ENCODE results near the gene PTPRO. TPM values are rescaled to one million over a fixed set of nuclear protein-coding genes. Genes with fewer than 3 reads are reported as not detected.
"Not testable (repeated sequence)": the region's sequence is repeated elsewhere in the genome, so short reads cannot be mapped to it uniquely, and the experiment has no call there.

Gene PTPRO
- total and polyA plus RNA-seq, 5 donors: 0.20 to 1.8 (median 1.4) TPM

DNA sequence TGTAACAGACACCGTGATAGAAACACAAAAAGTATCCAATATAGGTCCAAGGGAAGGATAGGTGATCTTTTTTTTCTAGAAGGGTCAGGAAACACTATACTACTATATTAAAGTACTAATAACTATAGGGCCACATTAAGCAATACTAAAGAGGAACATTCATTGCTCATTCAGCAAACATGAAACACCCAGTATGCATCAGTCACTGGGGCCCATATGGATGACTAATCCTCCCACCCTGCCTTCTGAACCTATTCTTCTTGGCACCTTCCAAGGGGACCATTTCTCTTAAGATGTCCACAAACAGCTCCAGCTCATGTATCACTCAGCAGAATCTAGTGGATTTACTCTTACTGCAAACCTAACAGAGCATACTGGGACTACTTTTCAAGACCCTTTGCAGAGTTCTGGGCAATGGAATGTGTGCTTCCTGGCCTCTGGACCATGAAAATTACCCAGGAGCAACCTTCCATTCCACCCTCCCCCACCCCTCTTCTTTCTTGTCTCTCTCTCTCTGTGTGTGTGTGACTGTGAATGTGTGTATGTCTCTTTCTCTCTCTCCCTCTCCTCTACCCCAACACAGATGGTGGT is 279.0 kb downstream of the PTPRO start:
- no peaks in the 10 kb centered on the region for H3K27me3 ChIP-seq (ENCODE audit: control insufficient read depth, insufficient read depth)
- 97% methylated on average over 1 of the region's 1 CpG for WGBS
- no peak for DNase-seq
- peaks cover 8% of the 10 kb centered on the region for H3K4me1 ChIP-seq (ENCODE audit: control insufficient read depth, insufficient read depth, low read length)
- intact Hi-C loops (cut with DNase I): no loop called here
- no peak overlapping the region for H3K27ac ChIP-seq (ENCODE audit: low read length)
- no peaks in the 10 kb centered on the region for H3K9me3 ChIP-seq (ENCODE audit: control insufficient read depth, low read length)
- ATAC-seq: no peak
- no peak overlapping the region for H3K4me3 ChIP-seq (ENCODE audit: low read length)

DNA sequence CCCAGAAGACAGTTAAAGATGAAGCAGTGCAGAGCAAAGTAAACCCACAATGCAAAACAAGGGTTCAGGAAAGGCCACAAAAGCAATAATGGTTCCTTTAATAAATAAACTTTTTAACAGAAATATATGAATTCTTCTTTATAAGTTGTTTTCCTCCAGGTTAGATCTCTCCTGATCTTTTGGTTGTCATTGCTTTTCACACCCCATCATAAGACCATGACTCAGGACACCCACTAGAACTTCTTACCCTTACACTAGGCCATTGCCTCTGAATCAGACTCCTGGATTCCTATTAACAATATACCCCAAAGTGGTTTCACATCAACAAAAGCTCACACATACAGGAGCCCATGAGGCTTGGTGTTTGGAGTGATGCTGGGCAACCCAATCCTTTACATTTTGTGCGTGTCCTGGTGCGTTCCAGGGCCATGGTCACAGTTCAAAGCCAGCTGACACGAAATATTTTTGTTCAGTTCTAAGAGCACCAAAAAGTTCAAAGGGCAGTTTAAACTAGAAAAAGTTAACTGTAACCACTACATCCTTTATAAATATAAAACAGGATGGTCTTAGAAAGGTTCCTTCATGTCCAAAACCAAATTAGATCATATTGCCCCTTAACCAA is 279.9 kb downstream of the PTPRO start:
- intact Hi-C loops (cut with DNase I): no loop called here
- DNase-seq: no peak
- Histone ChIP-seq H3K4me1 (ENCODE audit: control insufficient read depth, insufficient read depth, low read length) (peaks cover 8% of the 10 kb centered on the region), H3K9me3 (ENCODE audit: control insufficient read depth, low read length) (no peaks in the 10 kb centered on the region), H3K27ac (ENCODE audit: low read length) (no peak overlapping the region), H3K27me3 (ENCODE audit: control insufficient read depth, insufficient read depth) (no peaks in the 10 kb centered on the region), H3K4me3 (ENCODE audit: low read length) (no peak overlapping the region)
- no peak for ATAC-seq
- WGBS: 94% methylated on average over 3 of the region's 3 CpGs

DNA sequence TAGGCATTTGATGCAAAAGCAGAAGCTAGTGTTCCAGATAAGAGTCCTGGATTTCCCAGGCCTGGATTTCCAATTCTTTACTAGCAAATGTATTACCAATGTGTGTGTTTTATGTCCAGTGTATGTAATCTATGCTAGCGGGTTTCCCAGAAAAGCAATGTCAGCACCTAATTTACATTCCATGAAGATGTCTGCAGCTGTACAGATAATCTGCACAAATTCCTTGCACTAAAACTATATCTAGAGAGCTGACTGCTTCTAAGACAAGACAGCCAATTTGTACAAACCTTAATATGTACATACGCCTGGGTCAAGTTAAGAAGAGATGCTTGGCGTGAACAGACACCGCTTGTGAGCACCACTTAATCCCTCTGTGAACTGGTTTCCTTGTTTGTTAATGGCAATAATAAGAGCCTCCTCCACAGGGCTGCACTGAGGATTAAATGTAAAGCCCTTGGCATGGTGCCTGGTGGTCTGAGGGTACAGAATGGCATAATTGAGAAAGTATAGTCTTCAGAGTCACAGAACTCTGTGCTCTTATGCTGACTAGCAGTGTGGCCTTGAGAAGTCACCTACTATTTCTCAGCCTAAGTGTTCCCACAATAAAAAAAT is 281.3 kb downstream of the PTPRO start:
- DNase-seq (no peak), ATAC-seq (no peak)
- Histone ChIP-seq H3K4me1 (ENCODE audit: control insufficient read depth, insufficient read depth, low read length) (peaks cover 4% of the 10 kb centered on the region), H3K9me3 (ENCODE audit: control insufficient read depth, low read length) (no peaks in the 10 kb centered on the region), H3K27me3 (ENCODE audit: control insufficient read depth, insufficient read depth) (no peaks in the 10 kb centered on the region), H3K4me3 (ENCODE audit: low read length) (no peak overlapping the region), H3K27ac (ENCODE audit: low read length) (no peak overlapping the region)
- 84% methylated on average over 4 of the region's 4 CpGs for WGBS
- intact Hi-C loops (cut with DNase I): no loop called here

DNA sequence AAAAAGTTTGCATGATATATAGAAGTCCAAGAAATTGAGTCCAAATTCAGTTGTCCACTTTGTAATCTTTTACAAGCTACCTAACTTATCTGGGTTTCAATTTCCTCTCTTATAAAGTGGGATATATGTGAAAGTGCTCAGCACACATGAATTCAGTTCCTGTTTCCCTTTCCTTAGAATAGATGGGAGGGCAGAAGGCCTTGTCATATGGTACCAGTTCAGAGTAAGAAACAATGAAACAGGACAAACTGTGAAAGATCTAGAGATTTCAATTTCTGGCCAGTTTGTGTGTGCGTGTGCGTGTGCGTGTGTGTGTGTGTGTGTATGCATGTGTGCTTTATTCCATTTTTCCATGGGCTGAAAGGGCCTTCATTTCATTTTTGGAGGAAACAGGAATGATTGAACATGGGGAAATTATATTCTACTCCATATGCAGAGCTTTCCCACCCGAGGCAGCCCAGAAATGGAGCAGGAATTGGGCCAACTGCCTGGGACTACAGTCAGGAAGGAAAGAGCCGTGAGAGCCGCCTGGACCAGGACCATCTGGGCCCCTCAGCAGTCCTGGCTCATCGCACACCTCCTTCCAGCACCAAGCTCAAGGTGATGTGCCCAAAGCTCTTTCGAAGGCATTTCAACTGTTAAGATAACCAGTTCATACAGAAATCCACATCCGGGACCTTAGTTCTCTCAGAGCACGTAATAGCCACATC is 283.7 kb downstream of the PTPRO start:
- no peaks in the 10 kb centered on the region for H3K9me3 ChIP-seq (ENCODE audit: control insufficient read depth, low read length)
- no peak overlapping the region for H3K4me3 ChIP-seq (ENCODE audit: low read length)
- ATAC-seq: peak in 1 of 2 donors; percentile 20
- H3K27me3 ChIP-seq (ENCODE audit: control insufficient read depth, insufficient read depth): no peaks in the 10 kb centered on the region
- 74% methylated on average over 10 of the region's 10 CpGs for WGBS
- H3K27ac ChIP-seq (ENCODE audit: low read length): no peak overlapping the region
- intact Hi-C loops (cut with DNase I): no loop called here
- no peaks in the 10 kb centered on the region for H3K4me1 ChIP-seq (ENCODE audit: control insufficient read depth, insufficient read depth, low read length)
- DNase-seq: no peak

DNA sequence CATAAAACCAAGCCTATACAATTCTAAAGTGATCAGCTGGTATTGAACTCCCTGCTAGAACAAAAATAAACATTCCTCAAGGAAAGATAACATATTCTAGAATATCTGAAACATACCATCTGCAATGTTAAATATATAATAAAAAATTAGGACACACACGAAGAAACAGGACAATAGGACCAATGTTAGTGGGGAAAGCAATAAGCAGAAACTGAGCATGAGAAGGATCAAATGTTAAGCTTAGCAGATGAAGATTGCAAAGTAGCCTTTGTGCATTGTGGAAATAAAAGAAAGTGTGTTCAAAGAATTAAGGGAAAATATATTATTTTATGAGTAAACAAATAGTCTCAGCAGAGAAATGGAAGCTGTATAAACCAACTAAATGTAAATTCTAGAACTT is 286.1 kb downstream of the PTPRO start:
- H3K27me3 ChIP-seq (ENCODE audit: control insufficient read depth, insufficient read depth): no peaks in the 10 kb centered on the region
- no peaks in the 10 kb centered on the region for H3K9me3 ChIP-seq (ENCODE audit: control insufficient read depth, low read length)
- H3K27ac ChIP-seq (ENCODE audit: low read length): no peak overlapping the region
- WGBS: 74% methylated on average over 1 of the region's 1 CpG
- H3K4me1 ChIP-seq (ENCODE audit: control insufficient read depth, insufficient read depth, low read length): no peaks in the 10 kb centered on the region
- no peak for ATAC-seq
- H3K4me3 ChIP-seq (ENCODE audit: low read length): no peak overlapping the region
- intact Hi-C loops (cut with DNase I): no loop called here
- DNase-seq: no peak

DNA sequence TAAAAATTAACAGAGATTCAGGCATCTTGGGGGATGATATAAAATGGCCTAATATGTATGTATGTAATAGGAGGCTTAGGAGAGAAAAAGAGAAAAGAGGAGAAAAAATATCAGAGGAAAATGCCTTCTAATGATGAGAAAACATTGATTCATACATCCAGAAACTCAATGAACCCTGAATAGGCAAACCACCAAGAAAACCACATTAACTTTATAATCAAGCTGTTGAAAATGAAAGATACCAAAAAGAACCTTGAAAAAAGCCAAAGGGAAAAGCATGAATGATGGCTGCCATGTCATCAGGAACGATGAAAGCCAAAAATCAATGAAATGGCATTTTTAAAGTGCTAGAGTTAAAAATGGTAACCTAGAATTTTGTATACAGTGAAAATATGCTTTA is 286.6 kb downstream of the PTPRO start:
- Histone ChIP-seq H3K27me3 (ENCODE audit: control insufficient read depth, insufficient read depth) (no peaks in the 10 kb centered on the region), H3K4me3 (ENCODE audit: low read length) (no peak overlapping the region), H3K9me3 (ENCODE audit: control insufficient read depth, low read length) (no peaks in the 10 kb centered on the region), H3K27ac (ENCODE audit: low read length) (no peak overlapping the region), H3K4me1 (ENCODE audit: control insufficient read depth, insufficient read depth, low read length) (no peaks in the 10 kb centered on the region)
- 83% methylated on average over 1 of the region's 1 CpG for WGBS
- no peak for ATAC-seq
- intact Hi-C loops (cut with DNase I): no loop called here
- DNase-seq: no peak

DNA sequence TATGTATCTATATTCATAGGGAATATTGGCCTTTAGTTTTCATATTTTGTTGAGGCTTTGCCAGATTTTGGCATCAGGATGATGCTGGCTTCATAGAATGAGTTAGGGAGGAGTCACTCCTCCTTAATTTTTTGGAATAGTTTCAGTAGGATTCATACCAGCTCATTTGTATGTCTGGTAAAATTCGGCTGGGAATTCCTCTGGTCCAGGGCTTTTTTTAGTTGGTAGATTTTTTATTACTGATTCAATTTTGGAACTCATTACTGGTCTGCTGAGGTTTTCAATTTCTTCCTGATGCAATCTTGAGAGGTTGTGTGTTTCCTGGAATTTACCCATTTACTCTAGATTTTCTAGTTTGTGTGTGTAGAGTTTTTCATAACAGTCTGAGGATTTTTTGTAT is 291.7 kb downstream of the PTPRO start:
- 64% methylated on average over 1 of the region's 1 CpG for WGBS

DNA sequence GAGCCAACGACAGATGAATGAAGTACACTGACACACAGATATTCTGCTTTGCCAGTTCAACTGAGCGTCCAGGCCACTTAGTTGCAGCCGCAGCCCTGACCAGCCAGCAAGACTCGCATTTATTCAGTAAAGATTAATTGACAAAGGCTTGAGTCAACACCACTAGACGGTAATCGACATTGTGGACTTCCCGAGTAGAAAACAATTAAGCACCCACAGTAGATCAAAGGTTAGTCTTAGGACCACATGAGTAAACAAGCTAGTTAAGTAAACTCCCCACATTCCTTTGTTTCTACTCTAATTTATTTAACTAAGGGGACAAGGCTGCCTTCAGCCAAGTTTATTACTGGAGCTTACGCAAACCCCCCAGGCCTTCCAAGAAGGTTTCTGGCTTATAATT is 294.2 kb downstream of the PTPRO start:
- DNase-seq; ATAC-seq; H3K27me3 ChIP-seq (ENCODE audit: control insufficient read depth, insufficient read depth); H3K9me3 ChIP-seq (ENCODE audit: control insufficient read depth, low read length); H3K4me3 ChIP-seq (ENCODE audit: low read length); H3K4me1 ChIP-seq (ENCODE audit: control insufficient read depth, insufficient read depth, low read length); H3K27ac ChIP-seq (ENCODE audit: low read length); intact Hi-C loops (cut with DNase I): not testable (repeated sequence)
- WGBS: 96% methylated on average over 8 of the region's 8 CpGs

More for the DNA sequence above, 291.7 kb downstream of the PTPRO start:
- intact Hi-C loops (cut with DNase I): no loop called here
- H3K9me3 ChIP-seq (ENCODE audit: control insufficient read depth, low read length): no peaks in the 10 kb centered on the region
- ATAC-seq (no peak), DNase-seq (no peak)
- H3K4me1 ChIP-seq (ENCODE audit: control insufficient read depth, insufficient read depth, low read length): no peaks in the 10 kb centered on the region
- no peak overlapping the region for H3K4me3 ChIP-seq (ENCODE audit: low read length)
- no peak overlapping the region for H3K27ac ChIP-seq (ENCODE audit: low read length)
- no peaks in the 10 kb centered on the region for H3K27me3 ChIP-seq (ENCODE audit: control insufficient read depth, insufficient read depth)

DNA sequence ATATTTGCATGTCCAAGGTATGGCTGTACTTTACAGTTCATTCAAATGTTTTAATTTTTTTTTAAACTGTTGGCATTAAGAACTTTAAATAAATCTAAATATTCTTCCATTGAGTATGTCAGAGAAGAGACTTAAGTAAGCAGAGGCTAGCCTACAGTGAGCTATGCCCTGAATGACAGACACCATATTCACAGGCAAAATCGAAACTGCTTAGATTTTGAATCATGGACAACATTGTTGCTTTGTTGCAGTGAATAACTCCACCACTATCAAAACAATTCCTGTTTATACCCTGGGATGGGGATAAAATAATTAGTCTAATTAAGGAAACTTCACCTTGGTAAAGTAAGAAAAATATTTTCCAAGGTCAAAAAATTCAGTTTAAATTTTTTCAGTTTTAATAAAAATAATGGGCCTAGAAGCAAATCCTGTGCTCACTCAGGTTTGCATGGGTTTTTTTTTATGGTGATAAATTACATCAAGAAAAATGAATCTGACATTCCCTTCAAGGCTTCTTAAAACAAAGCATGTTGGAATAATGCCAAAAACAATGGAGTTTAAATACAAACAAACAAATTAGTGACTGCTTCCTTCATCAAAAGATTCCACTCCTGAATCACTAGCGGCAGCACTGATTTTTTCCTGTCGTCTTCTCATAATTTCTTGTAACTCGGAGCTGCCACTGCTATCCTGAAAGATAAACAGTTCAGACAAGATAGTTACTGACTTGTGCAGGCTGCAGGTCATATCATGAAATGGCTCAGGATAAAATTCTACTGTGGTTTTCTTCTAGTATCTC is 298.6 kb downstream of the PTPRO start:
- H3K4me3 ChIP-seq (ENCODE audit: low read length): no peak overlapping the region
- no peak overlapping the region for H3K27ac ChIP-seq (ENCODE audit: low read length)
- intact Hi-C loops (cut with DNase I): no loop called here
- ATAC-seq (no peak), DNase-seq (no peak)
- WGBS: 43% methylated on average over 4 of the region's 4 CpGs
- no peaks in the 10 kb centered on the region for H3K27me3 ChIP-seq (ENCODE audit: control insufficient read depth, insufficient read depth)
- H3K9me3 ChIP-seq (ENCODE audit: control insufficient read depth, low read length): no peaks in the 10 kb centered on the region
- H3K4me1 ChIP-seq (ENCODE audit: control insufficient read depth, insufficient read depth, low read length): peaks cover 1% of the 10 kb centered on the region

DNA sequence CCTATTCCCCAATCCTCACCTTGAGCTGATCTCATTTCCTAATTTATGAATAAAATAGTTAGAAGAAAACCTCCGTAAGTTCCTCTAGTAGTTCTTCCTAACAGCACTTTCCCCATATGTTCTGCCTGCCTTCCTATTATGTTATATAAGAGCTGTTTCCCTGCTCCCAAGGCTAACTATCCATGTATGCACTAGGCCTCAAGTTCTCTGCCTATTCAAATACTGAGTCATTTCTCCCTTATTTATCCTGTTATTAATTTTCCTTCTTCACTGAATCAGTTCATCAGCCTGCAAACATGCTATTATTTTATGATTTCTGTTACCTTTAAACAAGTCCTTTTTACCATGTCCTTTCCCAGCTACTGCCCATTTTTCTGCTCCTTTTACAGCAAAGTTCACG is 302.8 kb downstream of the PTPRO start:
- Histone ChIP-seq H3K27me3 (ENCODE audit: control insufficient read depth, insufficient read depth) (no peaks in the 10 kb centered on the region), H3K4me1 (ENCODE audit: control insufficient read depth, insufficient read depth, low read length) (peaks cover 1% of the 10 kb centered on the region), H3K4me3 (ENCODE audit: low read length) (no peak overlapping the region), H3K27ac (ENCODE audit: low read length) (no peak overlapping the region), H3K9me3 (ENCODE audit: control insufficient read depth, low read length) (no peaks in the 10 kb centered on the region)
- intact Hi-C loops (cut with DNase I): no loop called here
- DNase-seq (no peak), ATAC-seq (no peak)
- WGBS: 97% methylated on average over 2 of the region's 2 CpGs

Measured in right cardiac atrium (tissue), 5 donors.